Measurements from ENCODE around the gene PCARE.

GRCh38 chr2:29112379-29112778 lies 38.1 kb upstream of the PCARE start:
- TF ChIP-seq REST (IDR thresholded peaks at IDR 0.05; ENCODE audit: low read depth) (no peak), MAX (IDR thresholded peaks at IDR 0.05) (no peak), EGR1 (IDR thresholded peaks at IDR 0.05) (no peak), RAD21 (IDR thresholded peaks at IDR 0.05; ENCODE audit: low read depth) (no peak), USF1 (IDR thresholded peaks at IDR 0.05) (no peak)

Data from Ishikawa (cell line).